Dendritic cell treated with granulocyte-macrophage colony-stimulating factor and Interleukin-4, amounts not matched to agents 40 ng/mL and 50 ng/mL, for 4 days (primary cell): Measurements from ENCODE around the gene ARHGEF17.

Experiments used
- H3K27ac Mint-ChIP-seq: one replicate; pipeline ENCODE4 v1.8.0; 2022; ENCODE audit warnings: mild to moderate bottlenecking, mixed read lengths
- H3K27me3 Mint-ChIP-seq: one replicate; pipeline ENCODE4 v1.8.0; 2022; ENCODE audit warnings: mild to moderate bottlenecking, mixed read lengths
- H3K36me3 Mint-ChIP-seq: one replicate; pipeline ENCODE4 v1.8.0; 2022; ENCODE audit warnings: low read depth, mixed read lengths
- H3K4me1 Mint-ChIP-seq: one replicate; pipeline ENCODE4 v1.8.0; 2022; ENCODE audit warnings: low read depth, mixed read lengths
- H3K4me3 Mint-ChIP-seq: one replicate; pipeline ENCODE4 v1.8.0; 2022; ENCODE audit warnings: mild to moderate bottlenecking, moderate library complexity, mixed read lengths
- H3K9me3 Mint-ChIP-seq: one replicate; pipeline ENCODE4 v1.8.0; 2022; ENCODE audit warnings: mixed read lengths
- intact Hi-C: fragments of 100-400 bp; cut with micrococcal nuclease; formaldehyde crosslinking; loops from one replicate; pipeline ENCODE4 v1.15.0; 2022

The ARHGEF17 gene

GRCh38 chr11:73308003-73308960, at the start of gene ARHGEF17:
Gene ARHGEF17, plus strand, starts transcription at chr11:73308276. Its CDS starts 363 bp downstream, at chr11:73308639.
- Mint-ChIP-seq H3K9me3 (no peaks in the 10 kb centered on the region), H3K4me1 (peaks cover 37% of the 10 kb centered on the region), H3K27ac (peak within 1 kb of the TSS; percentile 63), H3K36me3 (peaks cover 6% of the 10 kb centered on the region), H3K27me3 (peaks cover 30% of the 10 kb centered on the region), H3K4me3 (peak within 1 kb of the TSS; percentile 87)
- intact Hi-C loops, result loop anchor here (5.0 kb wide), 1 partner anchor 79 kb away; no protein-coding TSS in a partner anchor

GRCh38 chr11:73259406-73260126, 48.5 kb upstream of the ARHGEF17 start:
- H3K27me3 Mint-ChIP-seq, result peaks cover 15% of the 10 kb centered on the region
- peaks cover 49% of the 10 kb centered on the region for H3K4me1 Mint-ChIP-seq
- intact Hi-C loops, result no loop called here
- H3K27ac Mint-ChIP-seq, result peak overlapping the region; percentile 23
- H3K4me3 Mint-ChIP-seq, result no peak overlapping the region
- H3K36me3 Mint-ChIP-seq, result no peaks in the 10 kb centered on the region
- no peaks in the 10 kb centered on the region for H3K9me3 Mint-ChIP-seq

GRCh38 chr11:73260127-73260457, 48.0 kb upstream of the ARHGEF17 start:
- H3K9me3 Mint-ChIP-seq, result no peaks in the 10 kb centered on the region
- H3K27me3 Mint-ChIP-seq, result peaks cover 20% of the 10 kb centered on the region
- no peaks in the 10 kb centered on the region for H3K36me3 Mint-ChIP-seq
- peak overlapping the region; percentile 23 for H3K27ac Mint-ChIP-seq
- no peak overlapping the region for H3K4me3 Mint-ChIP-seq
- H3K4me1 Mint-ChIP-seq, result peaks cover 54% of the 10 kb centered on the region
- intact Hi-C loops, result no loop called here

DNA sequence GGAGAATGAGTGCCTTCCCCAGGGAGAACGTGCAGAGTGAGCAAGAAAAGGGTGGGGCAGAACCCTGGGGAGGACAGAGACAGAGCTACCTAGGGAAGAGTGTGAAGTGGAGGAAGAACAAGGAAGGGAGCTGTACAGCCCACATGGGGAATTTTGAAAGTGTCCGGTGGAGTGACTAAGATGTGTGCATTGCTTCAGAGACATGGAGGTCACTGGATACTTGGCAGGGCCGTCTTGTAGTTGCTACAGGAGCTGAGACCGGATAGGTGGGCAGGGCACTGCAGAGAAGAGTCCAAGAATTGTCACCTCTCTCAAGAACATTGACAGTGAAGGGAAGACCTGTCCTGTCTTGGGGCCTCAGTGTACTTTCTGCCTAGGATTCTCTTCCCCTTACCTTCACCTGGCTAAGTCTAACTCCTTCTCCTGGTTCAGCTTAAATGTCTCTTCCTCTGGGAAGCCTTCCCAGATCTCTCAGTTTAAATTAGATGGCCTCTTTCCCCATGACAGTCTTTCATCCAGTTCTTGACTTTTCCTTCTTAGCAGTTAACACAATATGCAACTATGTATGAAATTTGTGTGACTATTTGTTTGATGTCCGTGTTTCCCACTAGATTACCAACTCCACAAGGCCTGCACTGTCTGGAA, 45.1 kb upstream of the ARHGEF17 start:
- Mint-ChIP-seq H3K27me3 (peaks cover 41% of the 10 kb centered on the region), H3K9me3 (no peaks in the 10 kb centered on the region), H3K27ac (no peak overlapping the region), H3K4me1 (peaks cover 67% of the 10 kb centered on the region), H3K36me3 (no peaks in the 10 kb centered on the region), H3K4me3 (no peak overlapping the region)
- intact Hi-C loops, result no loop called here

DNA sequence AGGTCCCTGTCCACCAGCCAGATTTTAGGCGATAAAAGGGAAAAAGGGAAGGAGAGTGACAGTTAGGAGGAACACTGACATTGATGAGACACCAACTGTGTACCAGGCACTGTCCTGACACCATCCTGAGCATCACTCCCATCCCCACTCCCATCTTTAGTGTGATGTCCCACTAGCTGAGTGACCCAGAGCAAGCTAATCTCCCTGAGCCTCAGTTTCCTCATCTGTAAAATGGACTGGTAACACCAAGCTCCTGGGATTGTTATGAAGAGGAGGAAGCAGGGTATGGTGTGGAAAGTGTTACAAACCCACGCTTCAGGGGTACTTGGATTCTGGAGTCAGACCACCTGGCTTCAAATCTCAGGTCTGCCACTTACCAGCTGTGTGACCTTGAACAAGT, 44.4 kb upstream of the ARHGEF17 start:
- H3K27ac Mint-ChIP-seq, result no peak overlapping the region
- H3K4me3 Mint-ChIP-seq, result no peak overlapping the region
- peaks cover 67% of the 10 kb centered on the region for H3K4me1 Mint-ChIP-seq
- H3K9me3 Mint-ChIP-seq, result no peaks in the 10 kb centered on the region
- H3K36me3 Mint-ChIP-seq, result no peaks in the 10 kb centered on the region
- H3K27me3 Mint-ChIP-seq, result peaks cover 46% of the 10 kb centered on the region
- intact Hi-C loops, result no loop called here

GRCh38 chr11:73265278-73265810, 42.7 kb upstream of the ARHGEF17 start:
- H3K27me3 Mint-ChIP-seq, result peaks cover 46% of the 10 kb centered on the region
- H3K36me3 Mint-ChIP-seq, result no peaks in the 10 kb centered on the region
- intact Hi-C loops, result no loop called here
- peaks cover 67% of the 10 kb centered on the region for H3K4me1 Mint-ChIP-seq
- H3K9me3 Mint-ChIP-seq, result no peaks in the 10 kb centered on the region
- H3K27ac Mint-ChIP-seq, result no peak overlapping the region
- no peak overlapping the region for H3K4me3 Mint-ChIP-seq

DNA sequence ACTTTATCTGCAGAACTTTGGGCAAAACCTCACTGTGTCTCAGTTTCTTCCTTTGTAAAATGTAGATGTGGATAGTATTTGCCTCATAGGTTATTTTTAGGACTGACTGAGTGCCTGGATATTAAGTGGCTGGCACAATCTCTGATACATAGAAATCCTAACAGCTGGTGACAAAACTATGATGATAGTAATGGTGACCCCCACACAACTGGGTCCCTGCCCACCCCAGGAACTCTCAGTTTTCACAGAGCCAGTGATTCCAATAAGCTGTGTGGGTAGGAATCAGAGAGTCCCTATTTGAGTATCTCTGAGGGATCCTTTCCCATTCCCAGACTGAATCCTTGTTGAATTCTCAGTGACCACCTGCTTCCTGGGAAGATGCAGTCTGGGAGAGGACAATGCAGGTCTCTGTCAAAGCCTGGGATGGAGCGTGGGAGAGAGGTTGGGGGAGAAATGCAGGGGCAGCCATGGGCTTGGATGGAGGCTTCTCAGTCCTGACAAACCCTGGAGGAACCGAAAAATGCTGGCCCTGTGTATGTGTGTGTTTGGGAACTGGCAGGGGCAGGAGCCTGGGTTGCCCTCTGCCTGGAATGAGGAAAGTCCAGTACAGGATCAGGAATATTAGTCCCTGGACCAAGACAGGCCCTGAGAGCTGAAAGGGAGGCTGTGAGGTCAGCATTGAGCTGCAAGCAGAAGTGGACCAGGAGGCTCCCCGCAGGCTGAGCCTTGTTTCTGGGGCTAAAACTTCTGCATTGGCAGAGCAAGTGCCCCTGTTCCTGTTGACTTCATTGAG, 42.0 kb upstream of the ARHGEF17 start:
- Mint-ChIP-seq H3K9me3 (no peaks in the 10 kb centered on the region), H3K4me3 (no peak overlapping the region), H3K4me1 (peaks cover 74% of the 10 kb centered on the region), H3K27me3 (peaks cover 46% of the 10 kb centered on the region), H3K27ac (peak overlapping the region; percentile 63), H3K36me3 (no peaks in the 10 kb centered on the region)
- intact Hi-C loops, result no loop called here

- Mint-ChIP-seq H3K27ac (peak overlapping the region; percentile 63), H3K4me3 (no peak overlapping the region), H3K36me3 (no peaks in the 10 kb centered on the region), H3K9me3 (no peaks in the 10 kb centered on the region), H3K27me3 (peaks cover 46% of the 10 kb centered on the region), H3K4me1 (peaks cover 80% of the 10 kb centered on the region)
- intact Hi-C loops, result no loop called here
These were observed 41.4 kb upstream of the ARHGEF17 start for GRCh38 chr11:73266646-73267020.

GRCh38 chr11:73267122-73267846, 40.8 kb upstream of the ARHGEF17 start:
- Mint-ChIP-seq H3K36me3 (peaks cover 2% of the 10 kb centered on the region), H3K4me1 (peaks cover 87% of the 10 kb centered on the region), H3K4me3 (no peak overlapping the region), H3K9me3 (no peaks in the 10 kb centered on the region), H3K27ac (peak overlapping the region; percentile 63), H3K27me3 (peaks cover 46% of the 10 kb centered on the region)
- intact Hi-C loops, result no loop called here

- intact Hi-C loops, result no loop called here
- peaks cover 87% of the 10 kb centered on the region for H3K4me1 Mint-ChIP-seq
- no peaks in the 10 kb centered on the region for H3K9me3 Mint-ChIP-seq
- H3K27ac Mint-ChIP-seq, result peak overlapping the region; percentile 91
- no peak overlapping the region for H3K4me3 Mint-ChIP-seq
- H3K36me3 Mint-ChIP-seq, result peaks cover 9% of the 10 kb centered on the region
- H3K27me3 Mint-ChIP-seq, result peaks cover 43% of the 10 kb centered on the region
These were observed 40.1 kb upstream of the ARHGEF17 start for GRCh38 chr11:73267906-73268540.

- H3K27me3 Mint-ChIP-seq, result peaks cover 36% of the 10 kb centered on the region
- intact Hi-C loops, result no loop called here
- H3K4me1 Mint-ChIP-seq, result peaks cover 86% of the 10 kb centered on the region
- peak overlapping the region; percentile 91 for H3K27ac Mint-ChIP-seq
- H3K4me3 Mint-ChIP-seq, result no peak overlapping the region
- H3K9me3 Mint-ChIP-seq, result no peaks in the 10 kb centered on the region
- peaks cover 17% of the 10 kb centered on the region for H3K36me3 Mint-ChIP-seq
These were observed 39.3 kb upstream of the ARHGEF17 start for GRCh38 chr11:73268671-73269271.

GRCh38 chr11:73269459-73270015, 38.5 kb upstream of the ARHGEF17 start:
- H3K36me3 Mint-ChIP-seq, result peaks cover 23% of the 10 kb centered on the region
- peaks cover 89% of the 10 kb centered on the region for H3K4me1 Mint-ChIP-seq
- intact Hi-C loops, result loop anchor here (2.0 kb wide), 1 partner anchor 19 kb away; no protein-coding TSS in a partner anchor
- H3K9me3 Mint-ChIP-seq, result no peaks in the 10 kb centered on the region
- peaks cover 34% of the 10 kb centered on the region for H3K27me3 Mint-ChIP-seq
- H3K27ac Mint-ChIP-seq, result peak overlapping the region; percentile 91
- H3K4me3 Mint-ChIP-seq, result peak overlapping the region; percentile 50
